ENCODE results near the gene MMEL1. TPM values are rescaled to one million over a fixed set of nuclear protein-coding genes. Genes with fewer than 3 reads are reported as not detected.

Gene MMEL1
- total RNA-seq, 6 experiments from 2014 or later: 1.2 to 2.0 TPM; not detected in 4

GRCh38 chr1:2645776-2646175, 13.0 kb upstream of the MMEL1 start:
- no peaks in the 10 kb centered on the region for H3K27me3 ChIP-seq
- H3K27ac ChIP-seq: no peak overlapping the region
- peak in 1 of 3 donors; percentile 48 for DNase-seq
- ATAC-seq: no peak
- 90% methylated on average over 2 of the region's 11 CpGs for WGBS (ENCODE audit: insufficient coverage, low coverage, low lambda C conversion rate, missing lambda C conversion rate)
- peaks cover 0 to 6% (median 0%) of the 10 kb centered on the region in 4 donors for H3K9me3 ChIP-seq
- TF ChIP-seq POLR2A (IDR thresholded peaks at IDR 0.05): no peak
- TF ChIP-seq CTCF (IDR thresholded peaks at IDR 0.05): no peak
- intact Hi-C loops (cut with DNase I): loop anchor here (10.0 kb wide), 2 partner anchors 81 to 91 kb away; partner anchors contain the start of gene TNFRSF14 (in 1 of the 2)
- H3K4me3 ChIP-seq: no peak overlapping the region
- peaks cover 0 to 7% (median 0%) of the 10 kb centered on the region in 4 donors for H3K4me1 ChIP-seq
- no peaks in the 10 kb centered on the region for H3K36me3 ChIP-seq

GRCh38 chr1:2645143-2645542, 12.3 kb upstream of the MMEL1 start:
- DNase-seq (peak in 2 of 3 donors; percentile 17 to 51), ATAC-seq (no peak)
- TF ChIP-seq CTCF (IDR thresholded peaks at IDR 0.05) (no peak), POLR2A (IDR thresholded peaks at IDR 0.05) (no peak)
- no peaks in the 10 kb centered on the region for H3K36me3 ChIP-seq
- peaks cover 0 to 6% (median 0%) of the 10 kb centered on the region in 4 donors for H3K9me3 ChIP-seq
- peaks cover 0 to 7% (median 0%) of the 10 kb centered on the region in 4 donors for H3K4me1 ChIP-seq
- H3K27me3 ChIP-seq: no peaks in the 10 kb centered on the region
- WGBS (ENCODE audit: insufficient coverage, low coverage, low lambda C conversion rate, missing lambda C conversion rate): 71% methylated on average over 7 of the region's 14 CpGs
- H3K27ac ChIP-seq: no peak overlapping the region
- no peak overlapping the region for H3K4me3 ChIP-seq
- intact Hi-C loops (cut with DNase I): loop anchor here (10.0 kb wide), 2 partner anchors 80 to 90 kb away; partner anchors contain the start of gene TNFRSF14 (in 1 of the 2)

GRCh38 chr1:2644591-2645101, 11.8 kb upstream of the MMEL1 start:
- WGBS (ENCODE audit: insufficient coverage, low coverage, low lambda C conversion rate, missing lambda C conversion rate): no CpG with 5 or more reads among the region's 12 CpGs
- Histone ChIP-seq H3K4me1 (peaks cover 0 to 7% (median 0%) of the 10 kb centered on the region in 4 donors), H3K27me3 (no peaks in the 10 kb centered on the region), H3K9me3 (peaks cover 0 to 6% (median 0%) of the 10 kb centered on the region in 4 donors), H3K27ac (no peak overlapping the region), H3K4me3 (no peak overlapping the region), H3K36me3 (no peaks in the 10 kb centered on the region)
- ATAC-seq: no peak
- intact Hi-C loops (cut with DNase I): loop anchor here (10.0 kb wide), 2 partner anchors 80 to 90 kb away; partner anchors contain the start of gene TNFRSF14 (in 1 of the 2)
- peak in 2 of 3 donors; percentile 8 to 39 for DNase-seq
- no peak for TF ChIP-seq CTCF (IDR thresholded peaks at IDR 0.05)
- no peak for TF ChIP-seq POLR2A (IDR thresholded peaks at IDR 0.05)

- intact Hi-C loops (cut with DNase I): loop anchor here (10.0 kb wide), 2 partner anchors 79 to 89 kb away; partner anchors contain the start of gene TNFRSF14 (in 1 of the 2)
- peaks cover 0 to 7% (median 0%) of the 10 kb centered on the region in 4 donors for H3K4me1 ChIP-seq
- DNase-seq (peak; percentile 20 to 59 (median 44)), ATAC-seq (no peak)
- H3K36me3 ChIP-seq: no peaks in the 10 kb centered on the region
- peaks cover 0 to 6% (median 0%) of the 10 kb centered on the region in 4 donors for H3K9me3 ChIP-seq
- H3K4me3 ChIP-seq: no peak overlapping the region
- no peak overlapping the region for H3K27ac ChIP-seq
- TF ChIP-seq POLR2A (IDR thresholded peaks at IDR 0.05) (no peak), CTCF (IDR thresholded peaks at IDR 0.05) (no peak)
- H3K27me3 ChIP-seq: no peaks in the 10 kb centered on the region
- 40% methylated on average over 1 of the region's 14 CpGs for WGBS (ENCODE audit: insufficient coverage, low coverage, low lambda C conversion rate, missing lambda C conversion rate)
Measured at GRCh38 chr1:2644171-2644570, 11.4 kb upstream of the MMEL1 start.

Data from right lobe of liver (tissue), 6 donors.